Naive B cell (primary cell): ENCODE results near the gene KLRD1. TPM values are rescaled to one million over a fixed set of nuclear protein-coding genes. Genes with fewer than 3 reads are reported as not detected.
A peak's percentile ranks its signal among the peaks of the same experiment; 100 is the strongest.
"Not testable (repeated sequence)": the region's sequence is repeated elsewhere in the genome, so short reads cannot be mapped to it uniquely, and the experiment has no call there.

Experiments used
- ATAC-seq, 2 donors: fragments of 150-1000 bp; cut with Tn5 transposase; 2 replicates each; pipeline ENCODE4 v1.10.0; 2021; ENCODE audit warnings: low read depth in 2 of 2, mild to moderate bottlenecking in 2 of 2, moderate library complexity in 2 of 2
- DNase-seq: peaks from one replicate; pipeline ENCODE4 v3.0.0; 2022
- H3K27ac Mint-ChIP-seq, 6 donors: one replicate each; pipeline ENCODE4 v1.8.0; 2020 to 2022; ENCODE audit warnings: mild to moderate bottlenecking in 6 of 6, mixed read lengths in 6 of 6, moderate library complexity in 5 of 6, inconsistent platforms in 2 of 6
- H3K27me3 Mint-ChIP-seq, 3 donors: one replicate each; pipeline ENCODE4 v1.8.0; 2021 to 2022; ENCODE audit warnings: mixed read lengths in 3 of 3, mild to moderate bottlenecking in 1 of 3
- H3K36me3 Mint-ChIP-seq, 2 donors: one replicate each; pipeline ENCODE4 v1.8.0; 2020 to 2022; ENCODE audit warnings: mixed read lengths in 2 of 2, inconsistent platforms in 1 of 2, mild to moderate bottlenecking in 1 of 2
- H3K4me1 Mint-ChIP-seq, 3 donors: one replicate each; pipeline ENCODE4 v1.8.0; 2020 to 2022; ENCODE audit warnings: mixed read lengths in 3 of 3, inconsistent platforms in 1 of 3, mild to moderate bottlenecking in 1 of 3, moderate library complexity in 1 of 3
- H3K4me3 Mint-ChIP-seq, 8 donors: one replicate each; pipeline ENCODE4 v1.8.0; 2020 to 2022; ENCODE audit warnings: mild to moderate bottlenecking in 8 of 8, mixed read lengths in 8 of 8, moderate library complexity in 8 of 8, inconsistent platforms in 2 of 8
- H3K9me3 Mint-ChIP-seq, 7 donors: one replicate each; pipeline ENCODE4 v1.8.0; 2020 to 2022; ENCODE audit warnings: mixed read lengths in 7 of 7, mild to moderate bottlenecking in 5 of 7, inconsistent platforms in 2 of 7, moderate library complexity in 1 of 7
- polyA plus RNA-seq, 6 donors: library from polyadenylated mRNA; unstranded; fragments of 300-500 nt; fragmentation: Illumina TruSeq; gene quantifications; one replicate each; pipeline ENCODE4 v1.2.3, GENCODE V29; 2021; ENCODE audit warnings: low read depth in 6 of 6

Gene KLRD1
- polyA plus RNA-seq, 6 donors from 2014 or later: 0.60 to 2.4 (median 1.1) TPM

DNA sequence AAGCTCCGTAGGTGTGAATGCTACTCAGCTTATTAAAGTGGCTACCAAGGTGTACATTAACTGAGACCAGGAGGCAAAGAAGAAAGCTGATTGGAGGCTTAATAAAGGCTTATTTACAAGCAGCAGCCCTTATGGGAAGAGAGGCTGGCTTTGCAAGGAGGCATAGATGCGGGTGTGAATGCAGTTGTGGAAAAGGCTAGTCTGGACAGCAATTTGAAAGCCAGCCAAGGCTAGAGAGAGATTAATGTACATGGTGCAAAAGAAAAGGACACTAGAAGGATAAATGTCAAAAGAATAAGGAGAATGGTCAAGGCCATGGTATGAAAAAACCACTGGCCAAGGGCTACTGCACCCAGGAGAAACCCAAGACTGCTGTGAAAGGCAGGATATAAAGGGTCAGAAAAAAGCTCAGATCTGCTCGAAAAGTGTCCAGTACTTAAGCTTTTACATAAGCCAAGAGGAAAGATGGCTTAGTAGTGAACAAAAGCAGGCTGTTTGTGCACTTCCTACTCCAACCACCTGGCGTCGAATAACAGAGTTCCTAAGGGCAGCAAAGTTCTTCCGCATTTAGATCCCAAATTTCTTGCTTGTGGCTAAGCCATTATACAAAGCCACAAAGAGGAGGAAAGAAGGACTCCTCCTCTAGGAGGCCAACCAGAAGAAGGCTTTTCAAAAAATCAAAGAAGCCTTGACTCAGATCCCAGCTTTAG, 58.2 kb downstream of the KLRD1 start:
- no peak for ATAC-seq
- DNase-seq: no peak
- Mint-ChIP-seq H3K27ac (no peak overlapping the region), H3K4me1 (peaks cover 2 to 19% (median 8%) of the 10 kb centered on the region in 3 donors), H3K36me3 (peaks cover 8 to 10% of the 10 kb centered on the region in 2 donors), H3K27me3 (peaks cover 0 to 7% (median 0%) of the 10 kb centered on the region in 3 donors), H3K9me3 (peaks cover 0 to 2% (median 0%) of the 10 kb centered on the region in 7 donors), H3K4me3 (no peak overlapping the region)

DNA sequence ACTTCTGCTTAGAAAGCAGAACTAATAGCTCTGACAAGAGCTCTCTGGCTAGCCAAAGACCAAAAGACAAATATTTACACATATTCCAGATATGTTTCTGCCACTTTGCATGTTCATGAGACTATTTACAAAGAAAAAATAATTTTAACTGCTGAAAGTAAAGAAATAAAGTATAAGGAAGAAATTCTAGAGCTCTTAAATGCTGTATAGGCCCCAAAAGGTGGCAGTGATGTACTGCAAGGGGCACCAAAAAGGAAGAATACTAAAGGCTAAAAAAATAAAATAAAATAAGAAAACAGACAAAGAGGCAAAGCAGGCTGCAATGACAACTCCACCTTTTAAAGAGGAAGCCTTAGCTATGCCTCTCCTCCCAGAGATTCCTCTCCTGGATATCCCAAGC, 59.2 kb downstream of the KLRD1 start:
- no peak for ATAC-seq
- Mint-ChIP-seq H3K4me3 (no peak overlapping the region), H3K4me1 (peaks cover 0 to 17% (median 10%) of the 10 kb centered on the region in 3 donors), H3K36me3 (peaks cover 7 to 10% of the 10 kb centered on the region in 2 donors), H3K27ac (peak overlapping the region in 1 of 6 donors; percentile 47), H3K27me3 (peaks cover 0 to 7% (median 0%) of the 10 kb centered on the region in 3 donors), H3K9me3 (peaks cover 0 to 2% (median 0%) of the 10 kb centered on the region in 7 donors)
- DNase-seq: no peak

DNA sequence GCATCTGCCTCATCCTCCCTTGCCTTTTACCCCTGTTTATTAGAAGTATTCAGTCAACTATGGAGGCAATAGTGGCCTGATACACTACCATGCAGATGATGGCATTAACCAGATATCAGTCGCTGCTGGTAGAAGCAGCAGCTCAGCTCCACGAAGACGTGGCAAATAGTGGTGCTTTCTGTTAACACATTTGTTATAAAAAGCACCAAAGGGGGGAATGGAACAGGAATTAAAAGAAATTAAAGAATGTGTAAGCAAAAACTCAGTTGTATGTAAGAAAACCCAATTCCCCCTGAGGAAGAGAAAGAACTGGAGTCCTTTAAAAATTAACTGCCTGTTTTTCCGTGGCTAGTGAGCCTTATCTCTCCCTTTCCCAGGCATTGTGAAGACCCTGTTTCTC, 60.0 kb downstream of the KLRD1 start:
- peak overlapping the region in 1 of 6 donors; percentile 41 for H3K27ac Mint-ChIP-seq

DNA sequence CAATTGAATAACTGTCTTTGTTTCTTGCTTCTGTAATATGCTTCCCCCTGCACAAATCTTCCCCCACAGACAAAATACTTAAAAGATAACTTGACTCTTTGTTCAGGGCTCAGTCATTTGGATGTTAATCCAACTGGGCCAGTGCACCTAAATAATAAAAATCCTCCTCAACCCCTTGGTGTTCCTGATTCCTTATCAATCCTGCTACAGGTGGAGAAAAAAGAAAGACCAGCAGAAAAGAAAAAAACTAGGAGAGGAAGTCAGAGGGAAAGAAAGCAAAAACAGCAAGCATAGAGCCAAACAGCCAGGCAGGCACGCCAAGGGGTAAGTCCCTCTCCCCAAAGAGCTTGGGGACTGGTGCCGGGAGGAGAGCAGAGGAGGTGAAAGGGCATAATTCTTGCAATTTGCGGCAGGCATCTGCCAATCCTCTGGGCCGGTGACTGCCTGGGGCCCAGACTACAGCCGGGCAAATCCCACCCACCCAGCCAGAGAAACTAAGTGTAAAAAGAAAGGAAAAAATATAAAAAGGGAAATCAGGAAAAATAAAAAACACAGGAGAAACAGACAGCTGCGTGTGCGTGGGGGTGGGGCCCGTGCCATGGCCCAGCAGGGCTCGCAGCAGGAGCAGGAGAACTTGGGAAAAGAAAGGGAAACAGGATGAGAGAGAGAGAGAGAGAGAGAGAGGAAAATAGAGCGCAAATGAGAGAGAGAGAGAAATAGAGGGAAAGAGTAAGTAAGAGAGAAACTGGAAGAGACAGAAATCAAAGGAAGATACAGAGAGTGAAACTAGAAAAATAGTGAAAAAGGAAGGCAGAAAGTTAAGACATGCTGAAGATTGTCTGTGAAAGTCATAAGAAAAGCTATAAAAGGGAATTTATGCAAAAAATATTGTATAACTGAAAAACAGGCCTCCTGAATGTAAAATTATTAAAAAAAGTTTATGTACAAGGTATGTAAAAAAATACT, 60.8 kb downstream of the KLRD1 start:
- Mint-ChIP-seq H3K4me1 (peaks cover 9 to 29% (median 21%) of the 10 kb centered on the region in 3 donors), H3K4me3 (peak overlapping the region in 2 of 8 donors; percentile 13 to 77), H3K9me3 (peaks cover 0 to 2% (median 0%) of the 10 kb centered on the region in 7 donors), H3K27me3 (peaks cover 0 to 7% (median 0%) of the 10 kb centered on the region in 3 donors), H3K27ac (peak overlapping the region in 2 of 6 donors; percentile 11 to 52), H3K36me3 (peaks cover 7 to 10% of the 10 kb centered on the region in 2 donors)
- ATAC-seq (no peak), DNase-seq (no peak)

More for the DNA sequence above, 60.0 kb downstream of the KLRD1 start:
- H3K9me3 Mint-ChIP-seq, H3K27me3 Mint-ChIP-seq, ATAC-seq, DNase-seq: not testable (repeated sequence)
- Mint-ChIP-seq H3K4me1 (peaks cover 5 to 25% (median 19%) of the 10 kb centered on the region in 3 donors), H3K4me3 (peak overlapping the region in 1 of 8 donors; percentile 13), H3K36me3 (peaks cover 7 to 10% of the 10 kb centered on the region in 2 donors)

DNA sequence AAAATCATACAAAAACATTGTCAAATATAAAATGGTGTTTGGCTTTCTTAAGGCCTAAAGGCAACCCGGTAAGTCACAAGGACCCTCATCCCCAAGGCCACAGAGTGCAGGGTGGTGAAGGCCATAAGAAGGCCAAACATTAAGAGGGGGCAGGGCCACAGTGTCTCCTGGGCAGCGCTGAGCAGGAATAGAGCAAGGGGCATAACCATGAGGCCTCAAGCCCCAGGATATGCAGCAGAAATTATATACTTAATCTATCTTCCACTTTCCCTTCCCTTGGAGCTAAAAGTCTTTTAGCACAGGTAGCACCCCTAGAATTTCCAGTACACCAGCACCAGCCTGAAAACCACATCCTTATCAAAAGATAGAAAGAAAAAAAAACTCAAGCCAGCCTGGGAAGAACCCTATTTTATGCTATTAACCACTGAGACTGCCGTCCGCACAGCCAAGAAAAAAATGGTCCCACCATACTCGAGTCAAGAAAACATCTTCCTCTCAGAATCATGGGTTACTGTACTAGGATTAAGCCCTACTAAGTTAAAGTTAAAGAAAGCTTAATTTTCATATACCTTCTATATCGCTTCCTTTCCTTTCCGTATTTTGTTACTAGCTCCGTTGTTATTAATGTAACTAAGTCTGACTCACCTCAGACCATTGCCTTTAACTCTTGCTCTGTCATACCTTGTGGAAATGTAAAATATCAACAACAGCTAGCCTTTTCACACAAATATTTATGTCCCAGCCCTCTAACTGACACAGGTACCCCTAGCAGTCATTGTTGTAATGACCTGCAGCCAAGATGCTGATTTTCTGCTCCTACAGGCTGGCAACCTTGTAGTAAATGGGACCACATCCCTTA, 62.1 kb downstream of the KLRD1 start:
- Mint-ChIP-seq H3K4me1 (peaks cover 9 to 34% (median 21%) of the 10 kb centered on the region in 3 donors), H3K9me3 (peaks cover 0 to 2% (median 0%) of the 10 kb centered on the region in 7 donors), H3K27me3 (peaks cover 0 to 7% (median 0%) of the 10 kb centered on the region in 3 donors), H3K36me3 (peaks cover 7 to 10% of the 10 kb centered on the region in 2 donors), H3K4me3 (no peak overlapping the region), H3K27ac (peak overlapping the region in 1 of 6 donors; percentile 22)
- ATAC-seq (no peak), DNase-seq (no peak)

DNA sequence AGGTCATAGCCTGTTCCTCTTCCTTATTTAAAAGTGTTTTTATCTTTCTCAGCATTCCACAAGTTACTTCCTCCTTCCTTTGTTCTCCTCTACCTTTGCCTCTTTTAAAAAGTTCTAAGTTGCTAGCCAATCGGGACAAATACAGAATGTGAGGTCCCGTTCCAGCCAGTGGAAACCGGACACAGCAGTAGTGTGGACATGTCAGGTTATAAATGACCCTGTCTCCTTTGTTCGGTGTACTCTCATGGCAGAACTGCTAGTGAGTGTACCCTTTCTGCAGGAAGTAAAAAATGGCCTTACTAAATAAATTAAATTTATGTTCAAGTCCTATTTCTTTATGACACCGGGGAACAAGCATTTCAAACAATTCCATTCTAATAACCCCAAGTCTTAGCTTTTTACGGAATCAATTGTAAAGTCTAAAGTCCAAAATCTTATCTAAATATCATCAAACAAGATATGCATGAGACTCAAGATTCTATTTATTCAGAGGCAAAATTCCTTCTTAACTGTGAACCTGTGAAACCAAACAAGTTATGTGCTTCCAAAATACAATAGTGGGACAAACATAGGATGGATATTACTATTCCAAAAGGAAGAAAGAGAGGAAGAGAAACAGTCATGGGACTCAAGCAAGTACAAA, 64.3 kb downstream of the KLRD1 start:
- ATAC-seq, H3K27me3 Mint-ChIP-seq, H3K9me3 Mint-ChIP-seq, DNase-seq: not testable (repeated sequence)
- Mint-ChIP-seq H3K4me3 (peak overlapping the region in 1 of 8 donors; percentile 25), H3K4me1 (peaks cover 9 to 34% (median 18%) of the 10 kb centered on the region in 3 donors), H3K27ac (peak overlapping the region in 5 of 6 donors; percentile 7 to 90 (median 80)), H3K36me3 (peaks cover 7 to 10% of the 10 kb centered on the region in 2 donors)

DNA sequence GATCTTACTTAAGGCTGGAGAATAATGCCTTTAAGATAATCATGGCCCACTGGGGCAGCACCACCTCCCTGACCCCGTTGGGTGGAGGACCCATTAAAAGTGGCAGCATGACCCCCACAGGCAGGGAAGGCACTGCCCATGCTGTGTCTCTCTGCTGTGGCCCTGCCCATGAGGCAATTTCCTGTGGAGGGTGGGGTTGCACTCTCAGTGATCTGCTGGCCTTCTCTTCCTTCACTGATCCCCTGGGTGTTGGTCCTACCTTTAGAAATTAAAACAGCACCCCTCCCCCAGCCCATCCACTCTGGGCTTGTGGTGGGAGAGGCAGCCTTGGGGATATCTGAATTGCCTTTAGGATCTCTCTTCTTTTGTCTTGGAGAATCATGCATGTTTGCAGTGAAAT, 64.9 kb downstream of the KLRD1 start:
- H3K9me3 Mint-ChIP-seq: peaks cover 0 to 2% (median 0%) of the 10 kb centered on the region in 7 donors
- peaks cover 9 to 34% (median 16%) of the 10 kb centered on the region in 3 donors for H3K4me1 Mint-ChIP-seq
- peaks cover 7 to 10% of the 10 kb centered on the region in 2 donors for H3K36me3 Mint-ChIP-seq
- H3K27me3 Mint-ChIP-seq: peaks cover 0 to 7% (median 0%) of the 10 kb centered on the region in 3 donors
- DNase-seq (no peak), ATAC-seq (no peak)
- H3K4me3 Mint-ChIP-seq: peak overlapping the region in 3 of 8 donors; percentile 4 to 59 (median 41)
- H3K27ac Mint-ChIP-seq: peak overlapping the region in 3 of 6 donors; percentile 53 to 68 (median 63)

DNA sequence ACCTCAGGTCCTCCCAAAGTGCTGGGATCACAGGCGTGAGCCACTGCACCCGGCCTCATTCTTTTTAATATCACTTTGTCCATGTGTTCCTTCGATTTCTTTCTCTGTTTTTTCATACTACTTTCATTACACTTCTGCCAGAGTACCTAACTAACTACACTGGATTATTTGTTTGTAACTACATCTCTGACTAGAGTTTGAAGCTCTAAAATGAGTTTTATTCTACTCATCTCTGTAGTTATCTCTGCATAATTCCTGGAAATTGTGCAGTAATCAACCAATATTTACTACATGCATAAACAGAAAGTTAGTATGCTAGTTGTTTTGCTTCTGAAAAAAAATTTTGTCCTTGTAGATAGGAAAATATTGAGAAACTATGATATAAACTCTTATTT, 67.0 kb downstream of the KLRD1 start:
- H3K36me3 Mint-ChIP-seq: peaks cover 0 to 7% of the 10 kb centered on the region in 2 donors
- peak overlapping the region in 2 of 6 donors; percentile 8 to 66 for H3K27ac Mint-ChIP-seq
- no peaks in the 10 kb centered on the region for H3K9me3 Mint-ChIP-seq
- ATAC-seq: no peak
- peaks cover 0 to 7% (median 0%) of the 10 kb centered on the region in 3 donors for H3K27me3 Mint-ChIP-seq
- no peak for DNase-seq
- H3K4me3 Mint-ChIP-seq: no peak overlapping the region
- peaks cover 9 to 23% (median 16%) of the 10 kb centered on the region in 3 donors for H3K4me1 Mint-ChIP-seq

DNA sequence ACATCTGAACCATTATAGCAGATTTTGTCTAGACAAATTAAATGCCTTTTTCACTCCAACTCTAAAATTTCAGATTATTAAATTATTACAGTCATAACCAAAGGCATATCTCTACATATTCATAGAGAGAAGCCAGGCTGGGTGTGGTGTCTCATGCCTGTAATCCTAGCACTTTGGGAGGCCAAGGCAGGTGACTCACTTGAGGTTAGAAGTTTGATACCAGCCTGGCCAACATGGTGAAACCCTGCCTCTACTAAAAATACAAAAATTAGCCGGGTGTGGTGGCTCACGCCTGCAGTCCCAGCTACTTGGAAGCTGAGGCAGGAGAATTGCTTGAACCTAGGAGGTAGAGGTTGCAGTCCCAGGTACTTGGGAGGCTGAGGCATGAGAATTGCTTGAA, 71.1 kb downstream of the KLRD1 start:
- H3K4me1 Mint-ChIP-seq: peaks cover 0 to 24% (median 3%) of the 10 kb centered on the region in 3 donors
- not testable (repeated sequence) for H3K27me3 Mint-ChIP-seq, H3K27ac Mint-ChIP-seq, H3K36me3 Mint-ChIP-seq, DNase-seq, ATAC-seq, H3K9me3 Mint-ChIP-seq
- H3K4me3 Mint-ChIP-seq: peak overlapping the region in 1 of 8 donors; percentile 10
